NCI-H2107 (cell line): ENCODE data around the gene FBXO2.

Experiments used
- DNase-seq: peaks from one replicate; lab custom pipeline; 2025; lab: John Stamatoyannopoulos, UW

FBXO2 gene

DNA sequence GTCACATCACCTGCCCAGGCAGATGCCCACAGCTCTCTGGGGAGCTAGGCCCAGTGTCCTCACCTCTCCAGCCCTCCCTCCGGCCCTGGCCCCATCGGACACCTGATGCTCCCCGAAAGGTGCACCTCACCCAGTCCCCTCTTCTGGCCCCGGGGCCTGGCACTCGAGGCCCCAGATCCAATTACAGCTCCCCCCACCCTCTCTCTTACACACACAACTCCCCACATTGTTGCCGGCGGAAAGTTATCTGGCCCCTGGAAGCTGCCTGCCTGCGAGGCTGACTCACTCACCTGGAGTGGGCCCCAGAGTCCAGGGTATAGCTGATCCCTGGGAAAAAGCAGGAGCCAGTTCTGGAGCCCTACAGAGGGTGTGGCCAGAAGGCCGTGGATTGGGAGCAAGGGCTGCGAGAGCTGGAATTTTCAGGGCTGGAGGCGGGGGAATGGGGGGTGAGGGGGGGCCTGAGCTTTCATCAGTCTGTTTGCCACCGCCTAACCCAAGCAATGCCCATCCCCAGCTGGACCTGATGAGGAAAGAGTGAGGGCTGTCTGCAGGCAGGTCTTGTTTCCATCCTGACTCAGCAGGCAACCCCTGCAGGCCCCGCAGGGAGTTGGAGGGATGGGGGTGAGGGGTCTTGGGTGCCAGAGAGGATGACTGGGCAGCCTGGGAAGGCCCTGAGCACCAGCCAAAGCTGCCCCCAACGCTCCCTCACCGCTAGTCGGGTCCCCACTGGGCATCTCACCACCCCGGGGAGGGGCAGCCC, 948 bp downstream of the FBXO2 start:
- no peak for DNase-seq

DNA sequence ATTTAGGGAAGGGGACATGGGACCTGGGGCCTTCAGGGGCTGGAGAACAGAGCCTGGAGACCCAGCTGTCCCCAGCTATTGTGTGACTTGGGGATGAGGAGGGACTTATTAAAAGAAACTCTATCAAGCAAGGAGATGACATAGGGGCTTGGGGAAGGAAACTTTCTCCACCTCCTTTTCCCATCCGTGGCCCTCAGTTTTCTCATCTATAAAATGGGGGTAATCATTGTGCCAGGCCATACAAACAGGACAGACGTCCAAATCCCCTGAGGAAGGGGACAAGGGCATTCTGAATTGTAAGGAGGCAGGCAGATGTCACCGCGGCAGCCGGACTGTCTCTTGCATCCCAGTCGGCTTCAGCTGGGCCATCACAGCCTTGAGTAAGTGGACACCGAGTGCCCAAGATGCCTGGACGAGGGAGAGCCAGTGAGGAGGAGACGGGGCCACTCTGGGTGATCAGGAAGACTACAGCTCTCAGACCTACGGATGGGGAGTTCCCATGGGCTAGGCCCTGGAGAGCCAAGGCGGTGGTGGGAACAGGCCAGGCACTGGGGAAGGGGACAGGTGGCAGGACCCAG, 1.9 kb downstream of the FBXO2 start:
- no peak for DNase-seq

GRCh38 chr1:11651017-11651416, 3.2 kb downstream of the FBXO2 start:
- no peak for DNase-seq

DNA sequence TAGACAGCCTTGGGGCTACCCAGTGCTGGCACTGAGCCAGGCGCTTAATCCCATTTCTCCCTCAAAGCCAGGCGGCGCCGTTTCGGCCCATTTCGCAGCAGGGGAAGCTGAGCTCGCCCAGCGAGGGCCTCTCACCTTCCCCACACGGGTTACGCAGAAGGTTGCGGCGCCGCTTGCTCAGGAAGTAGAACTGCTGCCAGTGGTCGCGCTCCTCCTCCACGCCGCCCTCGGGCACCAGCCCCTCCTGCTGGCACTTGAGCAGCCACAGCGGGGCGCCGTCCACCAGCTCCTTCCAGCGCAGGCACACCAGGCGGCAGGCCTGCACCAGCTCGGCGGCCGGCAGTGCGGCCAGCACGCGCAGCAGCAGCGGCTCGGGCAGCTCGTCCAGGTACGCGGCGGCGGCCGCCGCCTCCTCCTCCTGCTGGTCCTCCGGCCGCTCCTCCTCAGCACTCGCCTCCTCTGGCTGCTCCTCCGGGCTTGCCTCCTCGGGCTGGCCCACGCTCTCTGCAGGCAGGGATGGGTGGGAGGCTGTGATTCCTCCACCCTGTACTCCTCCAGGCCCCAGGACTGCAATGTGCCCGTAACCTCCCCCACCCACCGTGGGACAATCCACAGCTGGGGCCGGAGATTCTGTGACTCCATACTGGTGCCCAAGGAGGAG, 3.8 kb downstream of the FBXO2 start:
- no peak for DNase-seq

DNA sequence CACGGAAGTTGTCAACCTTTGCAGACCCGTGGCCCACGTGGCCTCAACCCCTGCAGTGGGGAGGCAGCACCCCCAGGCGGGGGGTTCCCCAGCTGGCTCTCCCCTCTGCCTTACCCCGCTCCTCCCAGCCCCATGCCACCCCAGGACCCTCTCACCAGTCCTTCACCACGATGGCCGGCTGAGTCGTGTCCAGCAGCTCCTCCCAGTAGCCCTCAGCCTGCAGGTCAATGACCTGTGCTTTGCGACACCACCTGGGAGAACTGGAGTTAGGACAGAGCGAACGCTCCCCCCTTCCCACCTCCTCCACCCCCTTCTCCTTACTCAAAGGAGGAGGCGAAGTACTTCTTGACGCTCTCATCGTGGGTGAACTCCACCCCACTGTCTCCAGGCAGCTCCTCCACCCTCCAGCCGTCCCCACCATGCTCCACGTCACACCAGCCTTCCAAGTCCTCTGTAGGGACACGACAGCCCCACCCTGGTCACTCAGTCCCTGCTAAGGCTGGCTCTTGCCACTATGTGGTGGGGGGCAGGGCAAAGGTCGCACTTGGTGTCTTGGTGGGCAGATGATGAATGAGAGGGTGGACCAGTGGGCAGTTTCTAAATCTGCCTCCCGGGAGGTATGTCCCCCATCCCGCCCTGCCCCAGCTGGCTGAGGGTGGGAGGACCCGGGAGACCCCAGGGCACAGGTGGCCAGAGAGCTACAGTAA, 4.5 kb downstream of the FBXO2 start:
- no peak for DNase-seq

- no peak for DNase-seq
Observed at GRCh38 chr1:11649237-11649623, 5.0 kb downstream of the FBXO2 start.

- no peak for DNase-seq
Observed at GRCh38 chr1:11648732-11649158, 5.5 kb downstream of the FBXO2 start.

- no peak for DNase-seq
Observed at GRCh38 chr1:11648039-11648438, 6.2 kb downstream of the FBXO2 start.

GRCh38 chr1:11647333-11647732, 6.9 kb downstream of the FBXO2 start:
- no peak for DNase-seq

DNA sequence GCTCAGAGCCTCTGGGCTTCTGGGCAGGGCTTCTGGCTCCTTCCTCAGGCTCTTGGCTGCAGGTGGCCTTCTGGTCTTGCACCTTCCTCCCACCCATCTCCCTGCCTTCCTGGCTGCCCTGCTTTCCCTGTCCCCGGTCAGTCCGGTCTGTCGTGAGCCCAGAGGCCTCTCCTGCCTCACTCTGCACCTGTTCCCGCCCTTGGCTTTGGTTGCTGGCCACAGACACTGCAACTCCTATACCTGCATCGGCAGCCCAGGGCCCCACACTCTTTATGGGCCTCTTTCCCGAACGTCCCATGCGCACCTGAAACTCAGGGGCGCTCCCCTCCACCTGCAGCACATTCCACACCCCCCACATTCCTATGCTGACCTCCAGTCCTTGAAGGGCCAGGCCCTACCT, 7.9 kb downstream of the FBXO2 start:
- DNase-seq, result no peak

- DNase-seq, result peak; percentile 57
Observed at GRCh38 chr1:11645670-11646265, 8.5 kb downstream of the FBXO2 start.

- DNase-seq, result no peak
Observed at GRCh38 chr1:11645270-11645669, 9.0 kb downstream of the FBXO2 start.

- DNase-seq, result no peak
Observed at GRCh38 chr1:11643782-11644181, 10.4 kb downstream of the FBXO2 start.

DNA sequence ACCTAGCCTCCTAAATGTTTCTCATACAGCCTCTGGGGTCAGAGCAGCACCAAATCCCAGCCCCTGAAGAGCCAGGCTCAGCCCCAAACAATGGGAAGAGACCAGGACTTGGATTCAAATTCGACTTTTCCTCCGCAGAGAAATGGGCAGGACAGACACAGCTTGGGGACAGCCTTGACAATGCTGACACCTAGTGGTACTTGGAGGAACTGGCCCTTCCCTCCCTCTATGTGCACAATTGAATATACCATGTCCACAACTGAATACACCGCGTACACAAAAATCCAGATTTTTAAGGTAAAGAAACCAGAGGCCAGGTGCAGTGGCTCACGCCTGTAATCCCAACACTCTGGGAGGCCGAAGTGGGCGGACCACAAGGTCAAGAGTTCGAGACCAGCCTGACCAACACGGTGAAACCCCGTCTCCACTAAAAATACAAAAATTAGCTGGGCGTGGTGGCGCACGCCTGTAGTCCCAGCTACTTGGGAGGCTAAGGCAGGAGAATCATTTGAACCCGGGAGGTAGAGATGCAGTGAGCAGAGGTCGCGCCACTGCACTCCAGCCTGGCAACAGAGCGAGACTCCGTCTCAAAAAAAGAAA, 11.7 kb downstream of the FBXO2 start:
- DNase-seq, result peak; percentile 56

GRCh38 chr1:11641776-11642305, 12.4 kb downstream of the FBXO2 start:
- DNase-seq, result no peak

DNA sequence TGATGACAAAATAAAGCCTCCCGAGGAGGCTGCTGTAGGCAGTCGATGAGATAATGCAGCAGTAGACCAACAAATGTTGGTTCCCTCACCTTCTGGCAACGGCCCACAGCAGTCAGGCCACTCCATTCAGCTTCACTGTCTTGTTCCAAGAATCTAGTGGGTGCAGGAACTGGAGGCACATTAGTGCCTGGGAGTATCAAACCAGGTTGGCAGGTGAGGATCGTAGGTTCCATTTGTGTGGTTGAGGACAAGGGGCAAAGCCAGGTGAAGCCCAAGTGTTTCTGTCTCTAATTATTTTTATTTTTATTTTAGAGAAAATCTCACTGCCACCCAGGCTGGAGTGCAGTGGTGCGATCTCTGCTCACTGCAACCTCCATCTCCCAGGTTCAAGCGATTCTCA, 13.3 kb downstream of the FBXO2 start:
- DNase-seq, result no peak

GRCh38 chr1:11640101-11640500, 14.1 kb downstream of the FBXO2 start:
- DNase-seq, result no peak

DNA sequence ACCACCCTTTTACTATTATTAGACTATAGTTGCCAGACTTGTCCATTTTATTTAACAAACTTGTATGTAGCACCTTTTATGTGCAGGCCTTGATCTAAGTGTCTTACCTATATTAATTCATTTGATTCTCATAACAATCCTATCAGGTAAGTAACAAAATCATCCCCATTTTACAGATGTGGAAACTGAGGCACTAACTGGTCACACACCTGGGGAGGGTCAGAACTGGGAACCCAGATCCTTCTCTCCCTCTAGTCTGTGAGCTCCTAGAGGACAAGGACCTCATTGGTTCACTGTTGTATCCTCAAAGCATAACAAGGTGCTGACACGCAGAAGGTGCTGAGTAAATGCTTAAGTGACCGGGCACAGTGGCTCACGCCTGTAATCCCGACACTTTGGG, 14.9 kb downstream of the FBXO2 start:
- DNase-seq, result no peak

GRCh38 chr1:11638121-11638520, 16.1 kb downstream of the FBXO2 start:
- DNase-seq, result no peak

- DNase-seq, result peak; percentile 61
Observed at GRCh38 chr1:11634365-11635192, 19.6 kb downstream of the FBXO2 start.
